D721Med (cell line): ENCODE measurements around the gene VLDLR.

Experiments used
- DNase-seq: peaks from one replicate; pipeline ENCODE4 v3.0.0; 2011; ENCODE audit warnings: low spot score; ENCODE audit not compliant: insufficient read length
- FAIRE-seq: peaks from 2 replicates; lab custom pipeline; 2011; peaks lifted over from hg19 to GRCh38; lab: Jason Lieb, UNC
- CTCF ChIP-seq: IDR thresholded peaks from 2 replicates; pipeline ENCODE4 v1.5.1; 2012; ENCODE audit warnings: mild to moderate bottlenecking, control low read depth; ENCODE audit not compliant: insufficient read depth; ENCODE audit errors: missing control alignments

Gene VLDLR

GRCh38 chr9:2621722-2622460, at the start of gene VLDLR:
Gene VLDLR, plus strand, starts transcription at chr9:2621787. Its CDS starts 403 bp downstream, at chr9:2622190.
- peak; percentile 16 for TF ChIP-seq CTCF
- DNase-seq (no peak), FAIRE-seq (no peak)

DNA sequence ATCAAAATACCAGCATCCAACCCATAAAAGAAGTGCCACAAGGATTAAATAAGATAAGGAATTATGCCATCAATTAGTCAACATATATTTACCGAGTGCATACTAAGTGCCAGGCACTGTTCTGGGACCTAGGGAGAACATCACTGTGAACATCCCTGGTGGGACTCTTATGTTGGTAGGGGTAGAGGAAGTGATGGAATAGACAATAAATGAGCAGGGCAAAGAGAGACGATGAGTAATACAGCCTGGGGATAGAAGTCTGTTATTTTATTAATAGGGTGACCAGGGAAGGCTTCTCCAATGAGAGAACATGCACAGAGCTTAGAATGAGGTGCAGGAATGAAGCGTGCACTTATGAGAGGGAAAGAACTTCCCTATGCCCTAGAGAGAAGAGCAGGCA, 47.4 kb upstream of the VLDLR start:
- TF ChIP-seq CTCF: no peak
- no peak for DNase-seq
- FAIRE-seq: no peak

- DNase-seq (no peak), FAIRE-seq (no peak)
- TF ChIP-seq CTCF: no peak
These were observed 45.0 kb upstream of the VLDLR start for GRCh38 chr9:2576631-2577030.

GRCh38 chr9:2583308-2584013, 38.1 kb upstream of the VLDLR start:
- no peak for TF ChIP-seq CTCF
- no peak for DNase-seq
- no peak for FAIRE-seq

GRCh38 chr9:2591967-2592366, 29.6 kb upstream of the VLDLR start:
- no peak for TF ChIP-seq CTCF
- FAIRE-seq (no peak), DNase-seq (no peak)

- no peak for TF ChIP-seq CTCF
- DNase-seq (no peak), FAIRE-seq (no peak)
These were observed 27.8 kb upstream of the VLDLR start for GRCh38 chr9:2593744-2594143.

GRCh38 chr9:2595973-2596372, 25.6 kb upstream of the VLDLR start:
- FAIRE-seq (no peak), DNase-seq (no peak)
- TF ChIP-seq CTCF: no peak
